HCT116 (cell line): Measurements from ENCODE around the gene PRSS33. TPM values are rescaled to one million over a fixed set of nuclear protein-coding genes. Genes with fewer than 3 reads are reported as not detected.

ENCODE experiments used
- ATAC-seq: fragments of 200-7000 bp; cut with Tn5 transposase; 2 replicates; pipeline ENCODE4 v1.9.1; 2020; ENCODE audit warnings: mild to moderate bottlenecking, moderate library complexity
- BruUV-seq: library from RNA; stranded (reverse); fragments of 400-500 nt; replicated peaks from 2 replicates; lab custom pipeline; 2021; lab: Mats Ljungman, UMichigan
- CTCF ChIA-PET: fragments of 300-600 bp; sonication (Branson Sonifier 250); formaldehyde crosslinking; loops from one replicate; lab custom pipeline; 2021; ENCODE audit warnings: antibody characterized with exemption; lab: Charles Lee
- POLR2A ChIA-PET: fragments of 300-600, 350-600 bp; sonication (Branson Sonifier 250); formaldehyde crosslinking; loops from one replicate; lab custom pipeline; 2021; ENCODE audit warnings: antibody characterized with exemption; lab: Charles Lee
- RAD21 ChIA-PET, 2 experiments: fragments of 300-600 bp; sonication (Branson Sonifier 250); formaldehyde crosslinking; loops; one replicate each; lab custom pipeline; 2023; ENCODE audit warnings: low total read pairs in 2 of 2; ENCODE audit not compliant: uncharacterized antibody in 2 of 2, unreplicated experiment in 2 of 2, low non-redundant PET in 1 of 2; lab: Charles Lee
- DNase-seq: peaks from one replicate; pipeline ENCODE4 v3.0.0-alpha.2; 2010; ENCODE audit warnings: low read depth, low spot score
- H2AFZ ChIP-seq: fragments of 200-600 bp; shearing (Covaris generic), sonication (generic); 2 replicates; pipeline ENCODE4 v1.6.1; 2017; ENCODE audit warnings: low read depth, mixed run types, mixed read lengths, antibody characterized with exemption, low read length; ENCODE audit not compliant: poor library complexity, severe bottlenecking
- H3K27ac ChIP-seq: 2 replicates; pipeline ENCODE4 v1.5.1; 2012; ENCODE audit warnings: low read depth, low read length
- H3K27me3 ChIP-seq: fragments of 200-600 bp; sonication (generic); 2 replicates; pipeline ENCODE4 v1.6.1; 2016; ENCODE audit warnings: mixed run types, low read length, mixed read lengths; ENCODE audit not compliant: insufficient read depth
- H3K36me3 ChIP-seq, 2 experiments: fragments of 200-500 bp in 1 of 2; fragments of 200-600 bp in 1 of 2; sonication (Bioruptor generic) in 1 of 2; sonication (generic) in 1 of 2; 2 replicates each; pipeline versions ENCODE4 v1.5.1 to v1.6.1; 2014 to 2016; ENCODE audit warnings: low read length in 2 of 2, inconsistent platforms in 1 of 2, mixed read lengths in 1 of 2, mixed run types in 1 of 2; ENCODE audit not compliant: insufficient read depth in 2 of 2, control insufficient read depth in 1 of 2
- H3K4me1 ChIP-seq, 2 experiments: fragments of 200-600 bp in 1 of 2; sonication (generic) in 1 of 2; 2 replicates each; pipeline versions ENCODE4 v1.5.1 to v1.6.1; 2012 to 2017; ENCODE audit warnings: low read length in 2 of 2, inconsistent platforms in 1 of 2, mild to moderate bottlenecking in 1 of 2, mixed read lengths in 1 of 2, mixed run types in 1 of 2, moderate library complexity in 1 of 2; ENCODE audit not compliant: insufficient read depth in 2 of 2, control insufficient read depth in 1 of 2
- H3K4me2 ChIP-seq: fragments of 200-600 bp; sonication (generic); 2 replicates; pipeline ENCODE4 v1.6.1; 2017; ENCODE audit warnings: mixed run types, low read length, mixed read lengths
- H3K4me3 ChIP-seq, 2 experiments: fragments of 200-600 bp in 1 of 2; sonication (generic) in 1 of 2; replicated peaks in 1 of 2; 2 replicates each; pipeline ENCODE4 v1.5.1; 2011 to 2016; ENCODE audit warnings: low read length in 2 of 2, control low read depth in 1 of 2, low read depth in 1 of 2, mild to moderate bottlenecking in 1 of 2, mixed read lengths in 1 of 2, mixed run types in 1 of 2
- H3K79me2 ChIP-seq: fragments of 200-600 bp; sonication (generic); 2 replicates; pipeline ENCODE4 v1.6.1; 2017; ENCODE audit warnings: mild to moderate bottlenecking, mixed run types, low read length, moderate library complexity, mixed read lengths; ENCODE audit not compliant: insufficient read depth
- H3K9ac ChIP-seq: fragments of 200-600 bp; sonication (generic); 2 replicates; pipeline ENCODE4 v1.6.1; 2016; ENCODE audit warnings: low read length, mixed read lengths
- H3K9me2 ChIP-seq: fragments of 200-600 bp; sonication (generic), shearing (Covaris generic); 2 replicates; pipeline ENCODE4 v1.6.1; 2017; ENCODE audit warnings: mixed run types, mild to moderate bottlenecking, moderate library complexity; ENCODE audit not compliant: insufficient read depth
- H3K9me3 ChIP-seq, 2 experiments: fragments of 200-500 bp in 1 of 2; fragments of 200-600 bp in 1 of 2; sonication (Bioruptor generic) in 1 of 2; sonication (generic) in 1 of 2; 2 replicates each; pipeline ENCODE4 v1.6.1; 2014 to 2017; ENCODE audit warnings: low read length in 2 of 2, mixed read lengths in 2 of 2, inconsistent platforms in 1 of 2, low read depth in 1 of 2, mild to moderate bottlenecking in 1 of 2, mixed run types in 1 of 2, moderate library complexity in 1 of 2; ENCODE audit not compliant: control insufficient read depth in 1 of 2, insufficient read depth in 1 of 2
- H4K20me1 ChIP-seq: fragments of 200-600 bp; sonication (generic), shearing (Covaris generic); 2 replicates; pipeline ENCODE4 v1.6.1; 2017; ENCODE audit warnings: mixed run types, mild to moderate bottlenecking, moderate library complexity; ENCODE audit not compliant: insufficient read depth
- EGR1 ChIP-seq: IDR thresholded peaks from 2 replicates; pipeline ENCODE4 v1.6.1; 2012; ENCODE audit warnings: low read depth
- ELF1 ChIP-seq: IDR thresholded peaks from 2 replicates; pipeline ENCODE4 v1.6.1; 2012; ENCODE audit warnings: low read depth, borderline replicate concordance
- FOSL1 ChIP-seq: IDR thresholded peaks from 2 replicates; pipeline ENCODE4 v1.6.1; 2012; ENCODE audit warnings: low read depth
- POLR2AphosphoS5 ChIP-seq: IDR thresholded peaks from 2 replicates; pipeline ENCODE4 v1.6.1; 2011; ENCODE audit warnings: mild to moderate bottlenecking, low read depth, low read length, moderate library complexity
- SRF ChIP-seq: IDR thresholded peaks from 2 replicates; pipeline ENCODE4 v1.6.1; 2012; ENCODE audit warnings: low read depth
- TCF7L2 ChIP-seq: IDR thresholded peaks from 2 replicates; pipeline ENCODE4 v1.7.0; 2011; ENCODE audit warnings: borderline replicate concordance, inconsistent platforms; ENCODE audit not compliant: insufficient read depth, insufficient read length; ENCODE audit errors: extremely low read depth
- ZNF274 ChIP-seq: fragments of 200-500 bp; sonication (Bioruptor generic); IDR thresholded peaks from 2 replicates; pipeline ENCODE4 v1.6.1; 2014; ENCODE audit warnings: mild to moderate bottlenecking, low read depth, low read length, inconsistent platforms
- intact Hi-C: fragments of 100-400 bp; cut with micrococcal nuclease; formaldehyde crosslinking; loops from 2 replicates; pipeline ENCODE4 v1.10.0; 2022
- total RNA-seq: library from RNA; stranded (reverse); gene quantifications from one replicate; pipeline ENCODE4 v1.2.1, GENCODE V29; 2021; ENCODE audit not compliant: unreplicated experiment
- TF ChIP-seq, protein P1 (sequence below): IDR thresholded peaks from 2 replicates; pipeline ENCODE4 v1.6.1; 2012; ENCODE audit warnings: low read depth

The PRSS33 gene
- total RNA-seq, 1 experiment from 2014 or later, result not detected

- H3K36me3 ChIP-seq, result no peaks in the 10 kb centered on the region
- ChIA-PET POLR2A (no interaction called here), RAD21 (no interaction called here), CTCF (no interaction called here)
- no peak overlapping the region for H2AFZ ChIP-seq
- no peak overlapping the region for H3K9ac ChIP-seq
- no TSS peak for BruUV-seq
- no peaks in the 10 kb centered on the region for H4K20me1 ChIP-seq
- DNase-seq, result no peak
- no peaks in the 10 kb centered on the region for H3K27me3 ChIP-seq
- TF ChIP-seq SRF (no peak), ZNF274 (no peak), TCF7L2 (no peak), FOSL1 (no peak), ELF1 (no peak), EGR1 (no peak), POLR2AphosphoS5 (no peak)
- TF ChIP-seq, protein P1, sequence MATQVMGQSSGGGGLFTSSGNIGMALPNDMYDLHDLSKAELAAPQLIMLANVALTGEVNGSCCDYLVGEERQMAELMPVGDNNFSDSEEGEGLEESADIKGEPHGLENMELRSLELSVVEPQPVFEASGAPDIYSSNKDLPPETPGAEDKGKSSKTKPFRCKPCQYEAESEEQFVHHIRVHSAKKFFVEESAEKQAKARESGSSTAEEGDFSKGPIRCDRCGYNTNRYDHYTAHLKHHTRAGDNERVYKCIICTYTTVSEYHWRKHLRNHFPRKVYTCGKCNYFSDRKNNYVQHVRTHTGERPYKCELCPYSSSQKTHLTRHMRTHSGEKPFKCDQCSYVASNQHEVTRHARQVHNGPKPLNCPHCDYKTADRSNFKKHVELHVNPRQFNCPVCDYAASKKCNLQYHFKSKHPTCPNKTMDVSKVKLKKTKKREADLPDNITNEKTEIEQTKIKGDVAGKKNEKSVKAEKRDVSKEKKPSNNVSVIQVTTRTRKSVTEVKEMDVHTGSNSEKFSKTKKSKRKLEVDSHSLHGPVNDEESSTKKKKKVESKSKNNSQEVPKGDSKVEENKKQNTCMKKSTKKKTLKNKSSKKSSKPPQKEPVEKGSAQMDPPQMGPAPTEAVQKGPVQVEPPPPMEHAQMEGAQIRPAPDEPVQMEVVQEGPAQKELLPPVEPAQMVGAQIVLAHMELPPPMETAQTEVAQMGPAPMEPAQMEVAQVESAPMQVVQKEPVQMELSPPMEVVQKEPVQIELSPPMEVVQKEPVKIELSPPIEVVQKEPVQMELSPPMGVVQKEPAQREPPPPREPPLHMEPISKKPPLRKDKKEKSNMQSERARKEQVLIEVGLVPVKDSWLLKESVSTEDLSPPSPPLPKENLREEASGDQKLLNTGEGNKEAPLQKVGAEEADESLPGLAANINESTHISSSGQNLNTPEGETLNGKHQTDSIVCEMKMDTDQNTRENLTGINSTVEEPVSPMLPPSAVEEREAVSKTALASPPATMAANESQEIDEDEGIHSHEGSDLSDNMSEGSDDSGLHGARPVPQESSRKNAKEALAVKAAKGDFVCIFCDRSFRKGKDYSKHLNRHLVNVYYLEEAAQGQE, result no peak
- TF ChIP-seq, all 23 proteins: peak for 0
- H3K9me3 ChIP-seq, result no peaks in the 10 kb centered on the region
- no peak overlapping the region for H3K4me2 ChIP-seq
- H3K9me2 ChIP-seq, result no peaks in the 10 kb centered on the region
- no peak overlapping the region for H3K4me3 ChIP-seq
- intact Hi-C loops, result no loop called here
- H3K79me2 ChIP-seq, result no peaks in the 10 kb centered on the region
- no peaks in the 10 kb centered on the region for H3K4me1 ChIP-seq
- no peak overlapping the region for H3K27ac ChIP-seq
- no peak for ATAC-seq
These were observed 41.1 kb upstream of the PRSS33 start for GRCh38 chr16:2828521-2828840.
